Left lung (tissue), 10 donors: ENCODE data around the gene UBE2I. TPM values are rescaled to one million over a fixed set of nuclear protein-coding genes. Genes with fewer than 3 reads are reported as not detected.

ENCODE experiments used
- ATAC-seq: fragments of 200-7000 bp; cut with Tn5 transposase; one replicate; pipeline ENCODE4 v1.9.1; 2020; ENCODE audit warnings: moderate library complexity
- DNase-seq, 4 donors: peaks; one replicate each; pipeline ENCODE4 v3.0.0-alpha.2; 2013 to 2020
- H3K27ac ChIP-seq, 2 donors: fragments of 200-600 bp; sonication (generic) in 1 of 2; one replicate each; pipeline versions ENCODE4 v1.5.0 to v1.8.0; 2020 to 2021
- H3K27me3 ChIP-seq, 2 donors: fragments of 200-600 bp; sonication (generic) in 1 of 2; one replicate each; pipeline versions ENCODE4 v1.5.0 to v1.8.0; 2020 to 2021
- H3K36me3 ChIP-seq, 2 donors: fragments of 200-600 bp; sonication (generic) in 1 of 2; one replicate each; pipeline versions ENCODE4 v1.5.0 to v1.8.0; 2020 to 2021
- H3K4me1 ChIP-seq, 2 donors: fragments of 200-600 bp; one replicate each; pipeline ENCODE4 v1.8.0; 2021
- H3K4me3 ChIP-seq, 2 donors: fragments of 200-600 bp; sonication (generic) in 1 of 2; one replicate each; pipeline versions ENCODE4 v1.5.0 to v1.8.0; 2020 to 2021; ENCODE audit warnings: mild to moderate bottlenecking in 1 of 2
- H3K9me3 ChIP-seq, 2 donors: fragments of 200-600 bp; sonication (generic) in 1 of 2; one replicate each; pipeline versions ENCODE4 v1.5.0 to v1.8.0; 2020 to 2021
- intact Hi-C, 2 donors: fragments of 100-400 bp; cut with DNase I; formaldehyde crosslinking; loops; one replicate each; pipeline versions ENCODE4 v1.11.2 to v1.14.2; 2022
- polyA plus RNA-seq, 6 donors: library from polyadenylated mRNA; unstranded; fragments of 120-200 nt; gene quantifications; one replicate each; pipeline ENCODE4 v1.2.1, GENCODE V29; 2013; ENCODE audit not compliant: insufficient read length in 6 of 6
- total RNA-seq, 2 donors: library from RNA; stranded (reverse); fragmentation: NEBNext Ultra II Directional; extraction: Animal tissue kit (Norgen Biotek cat#: 25700); gene quantifications; one replicate each; pipeline ENCODE4 v1.2.1, GENCODE V29; 2021
- TF ChIP-seq, protein P1 (sequence below), 2 donors: fragments of 200-600 bp; sonication (generic) in 1 of 2; IDR thresholded peaks; one replicate each; pipeline versions ENCODE4 v1.5.0 to v1.8.0; 2021; ENCODE audit warnings: antibody characterized with exemption in 2 of 2
- donor health status: DM: no; HTN: yes; CAD: no.
- donor health status: DM: no; HTN: no; CAD: no.

UBE2I gene
- total and polyA plus RNA-seq, 8 donors: 89.0 to 188 (median 142) TPM

GRCh38 chr16:1372292-1372950 lies 63.0 kb downstream of the UBE2I start:
- intact Hi-C loops: no loop called here
- H3K9me3 ChIP-seq: no peaks in the 10 kb centered on the region
- no peaks in the 10 kb centered on the region for H3K4me1 ChIP-seq
- TF ChIP-seq, protein P1, sequence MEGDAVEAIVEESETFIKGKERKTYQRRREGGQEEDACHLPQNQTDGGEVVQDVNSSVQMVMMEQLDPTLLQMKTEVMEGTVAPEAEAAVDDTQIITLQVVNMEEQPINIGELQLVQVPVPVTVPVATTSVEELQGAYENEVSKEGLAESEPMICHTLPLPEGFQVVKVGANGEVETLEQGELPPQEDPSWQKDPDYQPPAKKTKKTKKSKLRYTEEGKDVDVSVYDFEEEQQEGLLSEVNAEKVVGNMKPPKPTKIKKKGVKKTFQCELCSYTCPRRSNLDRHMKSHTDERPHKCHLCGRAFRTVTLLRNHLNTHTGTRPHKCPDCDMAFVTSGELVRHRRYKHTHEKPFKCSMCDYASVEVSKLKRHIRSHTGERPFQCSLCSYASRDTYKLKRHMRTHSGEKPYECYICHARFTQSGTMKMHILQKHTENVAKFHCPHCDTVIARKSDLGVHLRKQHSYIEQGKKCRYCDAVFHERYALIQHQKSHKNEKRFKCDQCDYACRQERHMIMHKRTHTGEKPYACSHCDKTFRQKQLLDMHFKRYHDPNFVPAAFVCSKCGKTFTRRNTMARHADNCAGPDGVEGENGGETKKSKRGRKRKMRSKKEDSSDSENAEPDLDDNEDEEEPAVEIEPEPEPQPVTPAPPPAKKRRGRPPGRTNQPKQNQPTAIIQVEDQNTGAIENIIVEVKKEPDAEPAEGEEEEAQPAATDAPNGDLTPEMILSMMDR (IDR thresholded peaks at IDR 0.05): no peak
- DNase-seq (no peak), ATAC-seq (no peak)
- H3K36me3 ChIP-seq: peaks cover 0 to 56% of the 10 kb centered on the region in 2 donors
- H3K27me3 ChIP-seq: no peaks in the 10 kb centered on the region
- H3K4me3 ChIP-seq: no peak overlapping the region
- H3K27ac ChIP-seq: no peak overlapping the region

DNA sequence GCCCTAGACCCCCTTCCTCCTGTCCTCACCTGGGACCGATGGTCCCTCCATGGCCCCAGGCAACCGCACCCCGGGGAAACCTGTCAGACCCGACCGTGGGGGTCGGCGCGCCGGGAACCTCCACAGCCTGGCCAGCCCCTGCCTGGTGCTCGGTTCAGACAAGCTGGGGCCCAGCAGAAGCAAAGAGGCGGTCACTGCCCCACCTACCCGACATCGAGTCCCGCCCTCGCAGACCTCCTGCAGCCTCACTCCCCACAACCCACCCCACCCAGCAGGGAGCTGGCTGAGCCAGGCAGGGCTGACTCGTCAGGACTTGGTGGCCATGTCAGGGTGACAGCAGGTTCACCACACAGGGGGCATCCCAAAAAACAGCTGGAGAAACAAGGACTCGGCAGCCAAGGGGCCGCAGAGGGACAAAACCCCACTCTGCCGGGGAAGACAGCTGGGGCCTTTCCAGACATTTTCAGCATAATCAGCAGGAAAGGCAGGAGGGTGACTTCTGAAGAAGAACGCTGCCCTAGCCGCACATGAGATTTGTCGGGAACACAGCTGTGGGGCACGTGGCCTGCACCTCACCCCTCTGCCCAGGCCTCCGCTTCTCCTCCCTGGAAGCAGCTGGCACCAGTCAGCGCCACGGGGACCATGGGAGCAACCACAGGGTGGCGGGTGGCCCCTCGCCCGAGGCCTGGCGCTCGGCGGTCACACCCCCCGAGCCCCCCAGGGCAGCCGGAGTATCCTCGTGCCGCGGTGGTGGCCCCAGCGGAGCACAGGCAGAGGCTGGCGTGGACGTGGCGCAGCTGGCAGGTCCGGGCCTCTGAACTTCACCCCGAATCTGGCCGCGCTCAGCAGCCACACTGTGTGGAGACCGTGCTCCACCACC lies 65.2 kb downstream of the UBE2I start:
- H3K4me3 ChIP-seq: no peak overlapping the region
- H3K27me3 ChIP-seq: no peaks in the 10 kb centered on the region
- TF ChIP-seq, protein P1 (IDR thresholded peaks at IDR 0.05): no peak
- intact Hi-C loops: no loop called here
- peaks cover 6 to 19% of the 10 kb centered on the region in 2 donors for H3K4me1 ChIP-seq
- no peak overlapping the region for H3K27ac ChIP-seq
- H3K36me3 ChIP-seq: peaks cover 0 to 41% of the 10 kb centered on the region in 2 donors
- ATAC-seq (no peak), DNase-seq (no peak)
- no peaks in the 10 kb centered on the region for H3K9me3 ChIP-seq

DNA sequence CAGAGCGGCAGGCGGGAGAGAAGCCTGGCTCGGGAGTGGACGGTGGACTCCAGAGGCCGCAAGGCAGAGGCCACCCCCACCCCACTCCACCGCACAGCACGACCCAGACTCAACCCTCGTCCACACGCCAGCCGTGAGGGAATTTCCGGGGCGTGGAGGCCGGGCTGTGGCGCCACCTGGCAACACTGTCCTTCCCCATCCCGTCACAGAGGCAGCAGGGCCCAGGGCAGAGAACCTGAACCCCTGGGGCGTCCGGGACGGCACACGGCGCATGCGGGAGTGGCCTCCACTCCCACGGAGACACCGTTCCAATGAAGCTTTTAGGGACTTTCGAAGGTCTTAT lies 65.8 kb downstream of the UBE2I start:
- Histone ChIP-seq H3K27ac (no peak overlapping the region), H3K36me3 (peaks cover 0 to 36% of the 10 kb centered on the region in 2 donors), H3K9me3 (no peaks in the 10 kb centered on the region), H3K4me3 (no peak overlapping the region), H3K4me1 (peaks cover 6 to 25% of the 10 kb centered on the region in 2 donors), H3K27me3 (no peaks in the 10 kb centered on the region)
- DNase-seq (no peak), ATAC-seq (no peak)
- intact Hi-C loops: no loop called here
- TF ChIP-seq, protein P1 (IDR thresholded peaks at IDR 0.05): no peak

GRCh38 chr16:1375741-1376410 lies 66.4 kb downstream of the UBE2I start:
- Histone ChIP-seq H3K27ac (no peak overlapping the region), H3K4me1 (peaks cover 6 to 25% of the 10 kb centered on the region in 2 donors), H3K4me3 (no peak overlapping the region), H3K9me3 (no peaks in the 10 kb centered on the region), H3K27me3 (no peaks in the 10 kb centered on the region), H3K36me3 (peaks cover 0 to 30% of the 10 kb centered on the region in 2 donors)
- DNase-seq (peak in 1 of 4 donors; percentile 54), ATAC-seq (no peak)
- TF ChIP-seq, protein P1 (IDR thresholded peaks at IDR 0.05): no peak
- intact Hi-C loops: no loop called here

Other genes starting within 250 kb of the UBE2I start
- gene SSTR5, start 236.9 kb upstream of the UBE2I start, total RNA-seq: not detected
- gene SSTR5, start 236.9 kb upstream of the UBE2I start, polyA plus RNA-seq: under 1 TPM in 1 of 6 donors, not detected in 5; 0.11 TPM
- gene C1QTNF8, start 213.4 kb upstream of the UBE2I start, total RNA-seq: not detected
- under 1 TPM in 3 of 6 donors, not detected in 3; 0.10 to 0.23 (median 0.10) TPM for gene C1QTNF8, start 213.4 kb upstream of the UBE2I start, polyA plus RNA-seq
- gene CACNA1H, start 156.5 kb upstream of the UBE2I start, total RNA-seq: 10 to 100 TPM in 1 of 2 donors, 1 to 10 TPM in 1; 7.0 to 14.0 TPM
- 1 to 10 TPM; 3.4 to 7.7 (median 7.0) TPM for gene CACNA1H, start 156.5 kb upstream of the UBE2I start, polyA plus RNA-seq
- under 1 TPM in 1 of 2 donors, not detected in 1; 0.34 TPM for gene TPSG1, start 84.4 kb upstream of the UBE2I start, total RNA-seq
- under 1 TPM in 2 of 6 donors, not detected in 4; 0.35 to 0.92 TPM for gene TPSG1, start 84.4 kb upstream of the UBE2I start, polyA plus RNA-seq
- gene TPSB2, start 79.5 kb upstream of the UBE2I start, total RNA-seq: 10 to 100 TPM in 1 of 2 donors, 1 to 10 TPM in 1; 3.0 to 55.5 TPM
- under 1 TPM in 2 of 6 donors, not detected in 4; 0.13 to 0.17 TPM for gene TPSB2, start 79.5 kb upstream of the UBE2I start, polyA plus RNA-seq
- 10 to 100 TPM; 35.1 to 51.0 TPM for gene TPSAB1, start 68.9 kb upstream of the UBE2I start, total RNA-seq
- under 1 TPM in 2 of 6 donors, not detected in 4; 0.21 to 0.25 TPM for gene TPSAB1, start 68.9 kb upstream of the UBE2I start, polyA plus RNA-seq
- under 1 TPM in 1 of 2 donors, not detected in 1; 0.37 TPM for gene TPSD1, start 53.6 kb upstream of the UBE2I start, total RNA-seq
- not detected for gene TPSD1, start 53.6 kb upstream of the UBE2I start, polyA plus RNA-seq
- gene BAIAP3, start 24.0 kb downstream of the UBE2I start, total RNA-seq: 1 to 10 TPM; 2.6 to 6.0 TPM
- gene BAIAP3, start 24.0 kb downstream of the UBE2I start, polyA plus RNA-seq: 1 to 10 TPM; 1.4 to 8.3 (median 4.2) TPM
- gene TSR3, start 42.2 kb downstream of the UBE2I start, total RNA-seq: 10 to 100 TPM; 46.3 to 57.0 TPM
- 10 to 100 TPM; 33.6 to 52.3 (median 44.8) TPM for gene TSR3, start 42.2 kb downstream of the UBE2I start, polyA plus RNA-seq
- 10 to 100 TPM; 74.2 to 97.4 TPM for gene GNPTG, start 42.3 kb downstream of the UBE2I start, total RNA-seq
- 10 to 100 TPM; 32.0 to 55.0 (median 46.2) TPM for gene GNPTG, start 42.3 kb downstream of the UBE2I start, polyA plus RNA-seq
- 10 to 100 TPM; 18.9 to 27.3 TPM for gene UNKL, start 105.1 kb downstream of the UBE2I start, total RNA-seq
- 10 to 100 TPM; 19.5 to 22.5 (median 20.8) TPM for gene UNKL, start 105.1 kb downstream of the UBE2I start, polyA plus RNA-seq
- 10 to 100 TPM; 10.3 to 12.9 TPM for gene UQCC4, start 111.1 kb downstream of the UBE2I start, total RNA-seq
- gene UQCC4, start 111.1 kb downstream of the UBE2I start, polyA plus RNA-seq: 10 to 100 TPM; 10.3 to 13.3 (median 11.5) TPM
- gene PERCC1, start 121.4 kb downstream of the UBE2I start, total RNA-seq: under 1 TPM in 1 of 2 donors, not detected in 1; 0.31 TPM
- gene PERCC1, start 121.4 kb downstream of the UBE2I start, polyA plus RNA-seq: 1 to 10 TPM; 1.2 to 4.4 (median 3.4) TPM
- gene CCDC154, start 134.9 kb downstream of the UBE2I start, total RNA-seq: 1 to 10 TPM; 1.5 to 2.7 TPM
- gene CCDC154, start 134.9 kb downstream of the UBE2I start, polyA plus RNA-seq: 10 to 100 TPM in 2 of 6 donors, 1 to 10 TPM in 4; 4.9 to 11.8 (median 8.2) TPM
- 100 to 1,000 TPM; 110 to 130 TPM for gene CLCN7, start 165.4 kb downstream of the UBE2I start, total RNA-seq
- 10 to 100 TPM; 28.6 to 35.4 (median 30.2) TPM for gene CLCN7, start 165.4 kb downstream of the UBE2I start, polyA plus RNA-seq
- gene PTX4, start 179.3 kb downstream of the UBE2I start, total RNA-seq: not detected
- under 1 TPM in 3 of 6 donors, not detected in 3; 0.15 to 0.20 (median 0.20) TPM for gene PTX4, start 179.3 kb downstream of the UBE2I start, polyA plus RNA-seq
- gene TELO2, start 183.7 kb downstream of the UBE2I start, total RNA-seq: 10 to 100 TPM; 34.9 to 38.6 TPM
- 10 to 100 TPM; 24.5 to 49.1 (median 34.8) TPM for gene TELO2, start 183.7 kb downstream of the UBE2I start, polyA plus RNA-seq
- gene TMEM204, start 224.0 kb downstream of the UBE2I start, total RNA-seq: 10 to 100 TPM; 26.6 to 28.7 TPM
- gene TMEM204, start 224.0 kb downstream of the UBE2I start, polyA plus RNA-seq: 10 to 100 TPM; 15.4 to 20.6 (median 19.0) TPM